ENCODE data around the gene TSC2. TPM values are rescaled to one million over a fixed set of nuclear protein-coding genes. Genes with fewer than 3 reads are reported as not detected.
"Not testable (repeated sequence)": the region's sequence is repeated elsewhere in the genome, so short reads cannot be mapped to it uniquely, and the experiment has no call there.

Gene TSC2
- total and polyA plus RNA-seq, 2 donors (not counting 3 experiments of a cell fraction or from before 2014, with no cell fraction given) = 87.9 to 144 TPM

DNA sequence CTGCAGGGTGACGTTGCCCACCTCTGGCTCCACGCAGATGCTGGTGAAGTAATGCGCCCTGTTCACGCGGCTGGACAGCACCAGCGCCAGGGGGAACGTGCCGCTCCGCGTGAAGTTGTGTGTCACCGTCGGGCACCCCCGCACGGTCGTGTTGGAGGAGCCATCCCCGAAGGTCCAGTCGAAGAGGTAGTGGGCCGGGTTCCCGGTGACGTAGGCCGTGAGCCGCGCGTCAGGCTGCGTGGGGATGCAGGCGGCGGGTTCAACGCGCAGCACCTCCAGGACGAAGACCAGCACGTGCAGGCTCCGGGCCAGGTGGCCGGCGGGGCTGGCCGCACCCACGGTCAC, 63.2 kb downstream of the TSC2 start:
- POLR2A ChIA-PET; DNase-seq (ENCODE audit: low read depth, low spot score); H3K9me1 ChIP-seq (replicated peaks; ENCODE audit: control insufficient read depth, extremely low read depth, insufficient read depth, low read length); BruUV-seq (replicated peaks); H3K9ac ChIP-seq (replicated peaks; ENCODE audit: extremely low read depth, insufficient read depth, low read length); dilution Hi-C loops (cut with MboI; ENCODE audit: extremely low pct_ligation_motif_present, low sequenced_read_pairs); H2AFZ ChIP-seq (ENCODE audit: low read depth, low read length); H3K9me3 ChIP-seq (replicated peaks; ENCODE audit: control insufficient read depth, insufficient read depth, low read length); H3K27ac ChIP-seq (ENCODE audit: insufficient read depth, low read depth, low read length); H3K27me3 ChIP-seq (ENCODE audit: control insufficient read depth in 2 of 2, insufficient read depth in 2 of 2, low read length in 2 of 2); FAIRE-seq; H3K4me1 ChIP-seq (ENCODE audit: control insufficient read depth, extremely low read depth, insufficient read depth, low read length); intact Hi-C loops (cut with micrococcal nuclease); H3K4me3 ChIP-seq (replicated peaks in 1 of 3; ENCODE audit: insufficient read depth in 1 of 3, low read depth in 1 of 3, low read length in 3 of 3); H3K4me2 ChIP-seq (ENCODE audit: insufficient read depth, low read length); H4K20me1 ChIP-seq (replicated peaks; ENCODE audit: control insufficient read depth, extremely low read depth, insufficient read depth, low read length); H3K79me2 ChIP-seq (ENCODE audit: control insufficient read depth, insufficient read depth, low read length); CTCF ChIA-PET: not testable (repeated sequence)
- H3K36me3 ChIP-seq (ENCODE audit: control insufficient read depth in 2 of 2, extremely low read depth in 1 of 2, insufficient read depth in 2 of 2, low read length in 2 of 2) = peaks cover 0 to 13% of the 10 kb centered on the region in 2 experiments

DNA sequence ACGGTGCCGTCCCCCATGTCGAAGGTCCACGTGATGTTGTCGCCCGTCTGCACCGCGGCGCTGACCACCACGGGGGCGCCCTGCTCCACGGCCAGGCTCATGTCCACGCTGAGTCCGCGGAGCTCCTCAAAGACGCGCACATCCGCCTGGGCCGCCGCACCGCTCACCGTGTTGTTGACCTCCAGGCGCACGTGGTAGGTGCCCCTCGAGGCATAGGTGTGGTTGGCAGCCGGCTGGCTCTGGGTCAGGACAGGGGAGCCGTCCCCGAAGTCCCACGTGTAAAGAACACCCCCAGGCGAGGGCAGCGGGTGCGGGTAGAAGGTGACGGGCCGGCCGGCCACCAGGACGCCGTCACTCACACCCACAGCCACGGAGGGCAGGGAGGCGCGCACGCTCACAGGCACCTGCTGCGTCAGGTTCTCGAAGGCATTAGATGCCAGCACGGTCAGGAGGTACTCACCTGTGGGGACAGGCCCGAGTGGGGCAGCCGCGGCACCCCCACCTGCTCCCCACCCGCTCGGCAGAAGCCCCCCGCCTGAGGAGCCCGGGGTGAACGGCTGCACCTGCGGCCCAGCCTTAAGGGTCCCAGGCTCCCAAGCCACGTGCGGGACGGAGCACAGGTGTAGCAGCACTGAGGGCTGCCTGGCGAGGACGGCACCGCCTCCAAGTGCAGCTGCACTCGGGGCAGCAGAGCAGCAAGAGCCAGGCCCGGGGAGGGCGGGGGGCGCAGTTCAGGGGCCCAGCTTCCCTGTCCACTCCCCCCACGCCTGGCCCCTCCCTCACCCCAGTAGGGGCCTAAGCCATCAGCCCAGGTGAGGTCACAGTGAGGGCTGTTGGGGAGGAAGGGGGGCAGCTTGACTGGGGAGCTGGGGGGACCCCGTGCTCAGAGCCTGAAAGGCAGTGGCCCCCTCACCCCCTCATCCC, 63.9 kb downstream of the TSC2 start:
- H3K4me3 ChIP-seq (replicated peaks in 1 of 3; ENCODE audit: insufficient read depth in 1 of 3, low read depth in 1 of 3, low read length in 3 of 3); POLR2A ChIA-PET; DNase-seq (ENCODE audit: low read depth, low spot score); H3K9me1 ChIP-seq (replicated peaks; ENCODE audit: control insufficient read depth, extremely low read depth, insufficient read depth, low read length); H3K9me3 ChIP-seq (replicated peaks; ENCODE audit: control insufficient read depth, insufficient read depth, low read length); CTCF ChIA-PET; H3K27me3 ChIP-seq (ENCODE audit: control insufficient read depth in 2 of 2, insufficient read depth in 2 of 2, low read length in 2 of 2); H2AFZ ChIP-seq (ENCODE audit: low read depth, low read length); H3K4me2 ChIP-seq (ENCODE audit: insufficient read depth, low read length); H3K9ac ChIP-seq (replicated peaks; ENCODE audit: extremely low read depth, insufficient read depth, low read length); FAIRE-seq; H3K79me2 ChIP-seq (ENCODE audit: control insufficient read depth, insufficient read depth, low read length); H3K4me1 ChIP-seq (ENCODE audit: control insufficient read depth, extremely low read depth, insufficient read depth, low read length); dilution Hi-C loops (cut with MboI; ENCODE audit: extremely low pct_ligation_motif_present, low sequenced_read_pairs); intact Hi-C loops (cut with micrococcal nuclease); H4K20me1 ChIP-seq (replicated peaks; ENCODE audit: control insufficient read depth, extremely low read depth, insufficient read depth, low read length); BruUV-seq (replicated peaks); H3K27ac ChIP-seq (ENCODE audit: insufficient read depth, low read depth, low read length): not testable (repeated sequence)
- H3K36me3 ChIP-seq (ENCODE audit: control insufficient read depth in 2 of 2, extremely low read depth in 1 of 2, insufficient read depth in 2 of 2, low read length in 2 of 2) = peaks cover 0 to 13% of the 10 kb centered on the region in 2 experiments

- H4K20me1 ChIP-seq (replicated peaks; ENCODE audit: control insufficient read depth, extremely low read depth, insufficient read depth, low read length); FAIRE-seq; H2AFZ ChIP-seq (ENCODE audit: low read depth, low read length); H3K27ac ChIP-seq (ENCODE audit: insufficient read depth, low read depth, low read length); H3K9ac ChIP-seq (replicated peaks; ENCODE audit: extremely low read depth, insufficient read depth, low read length); H3K4me2 ChIP-seq (ENCODE audit: insufficient read depth, low read length); dilution Hi-C loops (cut with MboI; ENCODE audit: extremely low pct_ligation_motif_present, low sequenced_read_pairs); H3K9me1 ChIP-seq (replicated peaks; ENCODE audit: control insufficient read depth, extremely low read depth, insufficient read depth, low read length); H3K27me3 ChIP-seq (ENCODE audit: control insufficient read depth in 2 of 2, insufficient read depth in 2 of 2, low read length in 2 of 2); POLR2A ChIA-PET; H3K79me2 ChIP-seq (ENCODE audit: control insufficient read depth, insufficient read depth, low read length); H3K9me3 ChIP-seq (replicated peaks; ENCODE audit: control insufficient read depth, insufficient read depth, low read length); H3K4me3 ChIP-seq (replicated peaks in 1 of 3; ENCODE audit: insufficient read depth in 1 of 3, low read depth in 1 of 3, low read length in 3 of 3); H3K4me1 ChIP-seq (ENCODE audit: control insufficient read depth, extremely low read depth, insufficient read depth, low read length); DNase-seq (ENCODE audit: low read depth, low spot score); BruUV-seq (replicated peaks); CTCF ChIA-PET; intact Hi-C loops (cut with micrococcal nuclease): not testable (repeated sequence)
- H3K36me3 ChIP-seq (ENCODE audit: control insufficient read depth in 2 of 2, extremely low read depth in 1 of 2, insufficient read depth in 2 of 2, low read length in 2 of 2) = peaks cover 0 to 10% of the 10 kb centered on the region in 2 experiments
Measured at GRCh38 chr16:2112539-2113106, 64.8 kb downstream of the TSC2 start.

GRCh38 chr16:2114225-2114624, 66.4 kb downstream of the TSC2 start:
- H3K27ac ChIP-seq (ENCODE audit: insufficient read depth, low read depth, low read length); dilution Hi-C loops (cut with MboI; ENCODE audit: extremely low pct_ligation_motif_present, low sequenced_read_pairs); H3K9me1 ChIP-seq (replicated peaks; ENCODE audit: control insufficient read depth, extremely low read depth, insufficient read depth, low read length); DNase-seq (ENCODE audit: low read depth, low spot score); H3K4me3 ChIP-seq (replicated peaks in 1 of 3; ENCODE audit: insufficient read depth in 1 of 3, low read depth in 1 of 3, low read length in 3 of 3); intact Hi-C loops (cut with micrococcal nuclease); H3K4me2 ChIP-seq (ENCODE audit: insufficient read depth, low read length); H3K27me3 ChIP-seq (ENCODE audit: control insufficient read depth in 2 of 2, insufficient read depth in 2 of 2, low read length in 2 of 2); BruUV-seq (replicated peaks); H3K79me2 ChIP-seq (ENCODE audit: control insufficient read depth, insufficient read depth, low read length); FAIRE-seq; H3K9ac ChIP-seq (replicated peaks; ENCODE audit: extremely low read depth, insufficient read depth, low read length); H2AFZ ChIP-seq (ENCODE audit: low read depth, low read length); H3K4me1 ChIP-seq (ENCODE audit: control insufficient read depth, extremely low read depth, insufficient read depth, low read length); H4K20me1 ChIP-seq (replicated peaks; ENCODE audit: control insufficient read depth, extremely low read depth, insufficient read depth, low read length); H3K9me3 ChIP-seq (replicated peaks; ENCODE audit: control insufficient read depth, insufficient read depth, low read length); POLR2A ChIA-PET; CTCF ChIA-PET: not testable (repeated sequence)
- peaks cover 0 to 10% of the 10 kb centered on the region in 2 experiments for H3K36me3 ChIP-seq (ENCODE audit: control insufficient read depth in 2 of 2, extremely low read depth in 1 of 2, insufficient read depth in 2 of 2, low read length in 2 of 2)

Data from endothelial cell of umbilical vein (primary cell).